B cell (primary cell): ENCODE data around the gene IGSF9. TPM values are rescaled to one million over a fixed set of nuclear protein-coding genes. Genes with fewer than 3 reads are reported as not detected.

ENCODE experiments used
- ATAC-seq: fragments of 200-7000 bp; cut with Tn5 transposase; one replicate; pipeline ENCODE4 v1.10.0; 2021; ENCODE audit warnings: low read depth, mild to moderate bottlenecking, moderate number of reproducible peaks, moderate library complexity
- CTCF ChIA-PET: fragments of 350-600 bp; sonication (Branson Sonifier 250); formaldehyde crosslinking; loops from one replicate; lab custom pipeline; 2021; ENCODE audit warnings: antibody characterized with exemption, inconsistent platforms; lab: Charles Lee
- POLR2A ChIA-PET: fragments of 350-600 bp; sonication (Branson Sonifier 250); formaldehyde crosslinking; loops from one replicate; lab custom pipeline; 2021; ENCODE audit warnings: antibody characterized with exemption; lab: Charles Lee
- DNase-seq: peaks from one replicate; pipeline ENCODE4 v3.0.0; 2013
- H2AFZ ChIP-seq: 2 replicates; pipeline ENCODE4 v1.6.1; 2012; ENCODE audit warnings: mild to moderate bottlenecking, low read depth, low read length; ENCODE audit not compliant: insufficient read depth, poor library complexity, severe bottlenecking
- H3K27ac ChIP-seq, 2 donors: 1 replicate in 1 of 2; 2 replicates in 1 of 2; pipeline ENCODE4 v1.5.1; 2012 to 2013; ENCODE audit warnings: low read length in 2 of 2, mild to moderate bottlenecking in 2 of 2, moderate library complexity in 1 of 2
- H3K27me3 ChIP-seq, 4 experiments: fragments of 200-600 bp in 1 of 4; sonication (generic) in 1 of 4; replicated peaks in 1 of 4; 1 replicate in 2 of 4; 2 replicates in 2 of 4; pipeline versions ENCODE4 v1.6.1 to v1.7.0; 2013 to 2016; ENCODE audit warnings: low read length in 3 of 4, mild to moderate bottlenecking in 2 of 4, mixed read lengths in 1 of 4, moderate library complexity in 1 of 4; ENCODE audit not compliant: insufficient read depth in 4 of 4, control insufficient read depth in 3 of 4; ENCODE audit errors: control extremely low read depth in 1 of 4
- H3K36me3 ChIP-seq, 2 experiments: replicated peaks in 1 of 2; 1 replicate in 1 of 2; 2 replicates in 1 of 2; pipeline versions ENCODE4 v1.6.1 to v1.7.1; 2013; ENCODE audit warnings: low read length in 1 of 2; ENCODE audit not compliant: insufficient read depth in 2 of 2, control insufficient read depth in 1 of 2; ENCODE audit errors: control extremely low read depth in 1 of 2, extremely low read depth in 1 of 2
- H3K4me1 ChIP-seq, 2 donors: fragments of 200-600 bp in 1 of 2; sonication (generic) in 1 of 2; 1 replicate in 1 of 2; 2 replicates in 1 of 2; pipeline versions ENCODE4 v1.5.1 to v1.6.1; 2013 to 2017; ENCODE audit warnings: low read length in 2 of 2; ENCODE audit not compliant: control insufficient read depth in 2 of 2, insufficient read depth in 2 of 2
- H3K4me2 ChIP-seq: replicated peaks from 2 replicates; pipeline ENCODE3; 2012; ENCODE audit warnings: mild to moderate bottlenecking, low read depth, low read length; ENCODE audit not compliant: poor library complexity, severe bottlenecking
- H3K4me3 ChIP-seq, 5 experiments: fragments of 200-600 bp in 1 of 5; sonication (generic) in 1 of 5; 1 replicate in 3 of 5; 2 replicates in 2 of 5; pipeline versions ENCODE4 v1.5.1 to v1.7.0; 2011 to 2016; ENCODE audit warnings: low read length in 4 of 5, mild to moderate bottlenecking in 4 of 5, low read depth in 2 of 5, control low read depth in 1 of 5, moderate library complexity in 1 of 5; ENCODE audit not compliant: insufficient read depth in 1 of 5; ENCODE audit errors: control extremely low read depth in 1 of 5, extremely low read depth in 1 of 5
- H3K79me2 ChIP-seq: fragments of 200-600 bp; sonication (generic); one replicate; pipeline ENCODE4 v1.6.0; 2016; ENCODE audit warnings: low read length; ENCODE audit not compliant: control insufficient read depth, insufficient read depth
- H3K9ac ChIP-seq: fragments of 200-600 bp; sonication (generic); 2 replicates; pipeline ENCODE4 v1.6.1; 2017; ENCODE audit warnings: mild to moderate bottlenecking, low read length, moderate library complexity
- H3K9me3 ChIP-seq, 3 donors: one replicate each; pipeline versions ENCODE4 v1.6.1 to v1.7.1; 2013; ENCODE audit warnings: low read length in 2 of 3; ENCODE audit not compliant: control insufficient read depth in 2 of 3, insufficient read depth in 1 of 3; ENCODE audit errors: control extremely low read depth in 1 of 3
- H4K20me1 ChIP-seq: 2 replicates; pipeline ENCODE4 v1.6.0; 2012; ENCODE audit warnings: mild to moderate bottlenecking, low read length; ENCODE audit not compliant: insufficient read depth, control insufficient read depth, poor library complexity, severe bottlenecking
- H3K27ac Mint-ChIP-seq: one replicate; pipeline ENCODE4 v1.8.0; 2021; ENCODE audit warnings: mixed read lengths
- H3K27me3 Mint-ChIP-seq: one replicate; pipeline ENCODE4 v1.8.0; 2021; ENCODE audit warnings: mixed read lengths
- H3K4me1 Mint-ChIP-seq: one replicate; pipeline ENCODE4 v1.8.0; 2021; ENCODE audit warnings: mixed read lengths
- H3K4me3 Mint-ChIP-seq: one replicate; pipeline ENCODE4 v1.8.0; 2021; ENCODE audit warnings: mixed read lengths
- H3K9me3 Mint-ChIP-seq: one replicate; pipeline ENCODE4 v1.8.0; 2022; ENCODE audit warnings: mixed read lengths; ENCODE audit not compliant: insufficient read depth
- EZH2 ChIP-seq: IDR thresholded peaks from 2 replicates; pipeline ENCODE4 v1.6.1; 2012; ENCODE audit warnings: borderline replicate concordance, low read depth, mild to moderate bottlenecking, moderate library complexity, low read length; ENCODE audit not compliant: insufficient read depth, poor library complexity, severe bottlenecking
- WGBS: methylation state at CpG from one replicate; pipeline ENCODE4 v1.1.5; 2013; ENCODE audit warnings: missing lambda C conversion rate; ENCODE audit not compliant: insufficient coverage; 5-methylcytosine and 5-hydroxymethylcytosine counted together
- intact Hi-C: fragments of 100-400 bp; cut with micrococcal nuclease; formaldehyde crosslinking; loops from one replicate; pipeline ENCODE4 v1.10.0; 2022
- polyA plus RNA-seq: library from polyadenylated mRNA; depleted of rRNA; stranded (reverse); fragments of >200 nt; gene quantifications from 2 replicates; pipeline ENCODE4 v1.2.3, GENCODE V29; 2012
- total RNA-seq, 2 donors: library from RNA; stranded (reverse); fragments of 120-200 nt in 1 of 2; gene quantifications; 1 replicate in 1 of 2; 2 replicates in 1 of 2; pipeline versions ENCODE4 v1.2.3 to v1.2.4, GENCODE V29; 2013 to 2022
- TF ChIP-seq, protein P1 (sequence below): fragments of 200-600 bp; IDR thresholded peaks from one replicate; pipeline ENCODE4 v1.8.0; 2022; ENCODE audit warnings: antibody characterized with exemption, mild to moderate bottlenecking

Gene IGSF9
- total and polyA plus RNA-seq, 2 donors (not counting 1 experiment from before 2014, with no cell fraction given), result 0.36 to 0.37 TPM

- Histone ChIP-seq H2AFZ (no peak overlapping the region), H3K36me3 (no peaks in the 10 kb centered on the region), H3K79me2 (no peaks in the 10 kb centered on the region), H3K27me3 (peaks cover 0 to 33% (median 18%) of the 10 kb centered on the region in 4 experiments), H3K4me2 (no peak overlapping the region), H4K20me1 (no peaks in the 10 kb centered on the region), H3K4me1 (peaks cover 42 to 43% of the 10 kb centered on the region in 2 donors), H3K27ac (no peak overlapping the region), H3K9me3 (peaks cover 0 to 2% (median 0%) of the 10 kb centered on the region in 3 donors), H3K9ac (no peak overlapping the region), H3K4me3 (no peak overlapping the region)
- intact Hi-C loops, result no loop called here
- H3K27ac Mint-ChIP-seq, result no peak overlapping the region
- peaks cover 47% of the 10 kb centered on the region for H3K4me1 Mint-ChIP-seq
- no peak for DNase-seq
- no peak for ATAC-seq
- ChIA-PET POLR2A (no interaction called here), CTCF (interaction anchor here (1.1 to 10.7 kb wide), 3 partner anchors 11 to 143 kb away, joined by 3 to 177 read pairs (median 6); no protein-coding TSS in a partner anchor)
- no peaks in the 10 kb centered on the region for H3K9me3 Mint-ChIP-seq
- TF ChIP-seq, protein P1, sequence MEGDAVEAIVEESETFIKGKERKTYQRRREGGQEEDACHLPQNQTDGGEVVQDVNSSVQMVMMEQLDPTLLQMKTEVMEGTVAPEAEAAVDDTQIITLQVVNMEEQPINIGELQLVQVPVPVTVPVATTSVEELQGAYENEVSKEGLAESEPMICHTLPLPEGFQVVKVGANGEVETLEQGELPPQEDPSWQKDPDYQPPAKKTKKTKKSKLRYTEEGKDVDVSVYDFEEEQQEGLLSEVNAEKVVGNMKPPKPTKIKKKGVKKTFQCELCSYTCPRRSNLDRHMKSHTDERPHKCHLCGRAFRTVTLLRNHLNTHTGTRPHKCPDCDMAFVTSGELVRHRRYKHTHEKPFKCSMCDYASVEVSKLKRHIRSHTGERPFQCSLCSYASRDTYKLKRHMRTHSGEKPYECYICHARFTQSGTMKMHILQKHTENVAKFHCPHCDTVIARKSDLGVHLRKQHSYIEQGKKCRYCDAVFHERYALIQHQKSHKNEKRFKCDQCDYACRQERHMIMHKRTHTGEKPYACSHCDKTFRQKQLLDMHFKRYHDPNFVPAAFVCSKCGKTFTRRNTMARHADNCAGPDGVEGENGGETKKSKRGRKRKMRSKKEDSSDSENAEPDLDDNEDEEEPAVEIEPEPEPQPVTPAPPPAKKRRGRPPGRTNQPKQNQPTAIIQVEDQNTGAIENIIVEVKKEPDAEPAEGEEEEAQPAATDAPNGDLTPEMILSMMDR, result no peak
- TF ChIP-seq EZH2, result no peak
- peaks cover 33% of the 10 kb centered on the region for H3K27me3 Mint-ChIP-seq
- no peak overlapping the region for H3K4me3 Mint-ChIP-seq
- 88% methylated on average over 10 of the region's 15 CpGs for WGBS
Observed at GRCh38 chr1:159941591-159942560, 3.5 kb downstream of the IGSF9 start.

DNA sequence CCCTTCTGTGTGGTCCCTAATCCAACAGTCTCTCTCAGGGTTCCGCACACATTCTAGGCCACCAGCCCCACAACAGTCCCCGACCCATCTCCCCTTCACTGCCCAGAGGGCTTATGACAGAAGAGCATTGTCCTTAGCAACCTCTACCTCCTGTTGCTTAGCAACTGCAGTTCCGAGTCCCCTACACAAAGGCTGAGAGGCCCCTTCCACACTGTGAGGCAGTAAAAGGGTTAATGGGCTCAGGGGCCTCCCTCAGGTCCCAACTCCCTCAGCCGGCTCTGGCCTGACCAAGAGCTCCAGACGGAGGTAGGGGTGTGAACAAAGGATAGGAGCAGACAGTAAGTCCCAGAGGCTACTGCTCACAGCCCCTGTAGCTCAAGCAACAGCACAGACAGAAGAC lies 4.3 kb downstream of the IGSF9 start:
- Histone ChIP-seq H3K9me3 (peaks cover 0 to 4% (median 0%) of the 10 kb centered on the region in 3 donors), H2AFZ (no peak overlapping the region), H3K36me3 (no peaks in the 10 kb centered on the region), H3K4me2 (no peak overlapping the region), H3K27ac (no peak overlapping the region), H3K79me2 (no peaks in the 10 kb centered on the region), H4K20me1 (no peaks in the 10 kb centered on the region), H3K4me1 (peaks cover 48 to 50% of the 10 kb centered on the region in 2 donors), H3K9ac (no peak overlapping the region), H3K4me3 (no peak overlapping the region), H3K27me3 (peaks cover 0 to 25% (median 16%) of the 10 kb centered on the region in 4 experiments)
- no peak for TF ChIP-seq EZH2
- TF ChIP-seq, protein P1, result no peak
- ATAC-seq (no peak), DNase-seq (no peak)
- 100% methylated on average over 2 of the region's 5 CpGs for WGBS
- H3K4me3 Mint-ChIP-seq, result no peak overlapping the region
- ChIA-PET CTCF (interaction anchor here (1.1 to 10.7 kb wide), 4 partner anchors 10 to 144 kb away, joined by 3 to 177 read pairs (median 8); no protein-coding TSS in a partner anchor), POLR2A (no interaction called here)
- peaks cover 52% of the 10 kb centered on the region for H3K4me1 Mint-ChIP-seq
- H3K9me3 Mint-ChIP-seq, result no peaks in the 10 kb centered on the region
- intact Hi-C loops, result no loop called here
- no peak overlapping the region for H3K27ac Mint-ChIP-seq
- peaks cover 28% of the 10 kb centered on the region for H3K27me3 Mint-ChIP-seq
